22Rv1 (cell line): ENCODE measurements around the gene ADAMTS10.

ENCODE experiments used
- H3K27ac ChIP-seq: fragments of 450-650 bp; 2 replicates; pipeline ENCODE4 v1.5.1; 2017
- CTCF ChIP-seq: fragments of 450-650 bp; IDR thresholded peaks from 2 replicates; pipeline ENCODE4 v1.5.1; 2017; ENCODE audit warnings: mild to moderate bottlenecking
- ZFX ChIP-seq: fragments of 450-650 bp; IDR thresholded peaks from 2 replicates; pipeline ENCODE4 v1.6.1; 2017; ENCODE audit warnings: antibody characterized with exemption, borderline replicate concordance

Gene ADAMTS10

GRCh38 chr19:8607386-8607785 is 3.1 kb downstream of the ADAMTS10 start:
- H3K27ac ChIP-seq: no peak overlapping the region
- no peak for TF ChIP-seq CTCF
- TF ChIP-seq ZFX: no peak

- no peak overlapping the region for H3K27ac ChIP-seq
- TF ChIP-seq CTCF (no peak), ZFX (no peak)
These were observed 5.0 kb downstream of the ADAMTS10 start for GRCh38 chr19:8605514-8605913.

GRCh38 chr19:8601796-8602195 is 8.7 kb downstream of the ADAMTS10 start:
- no peak overlapping the region for H3K27ac ChIP-seq
- TF ChIP-seq CTCF: no peak
- no peak for TF ChIP-seq ZFX

DNA sequence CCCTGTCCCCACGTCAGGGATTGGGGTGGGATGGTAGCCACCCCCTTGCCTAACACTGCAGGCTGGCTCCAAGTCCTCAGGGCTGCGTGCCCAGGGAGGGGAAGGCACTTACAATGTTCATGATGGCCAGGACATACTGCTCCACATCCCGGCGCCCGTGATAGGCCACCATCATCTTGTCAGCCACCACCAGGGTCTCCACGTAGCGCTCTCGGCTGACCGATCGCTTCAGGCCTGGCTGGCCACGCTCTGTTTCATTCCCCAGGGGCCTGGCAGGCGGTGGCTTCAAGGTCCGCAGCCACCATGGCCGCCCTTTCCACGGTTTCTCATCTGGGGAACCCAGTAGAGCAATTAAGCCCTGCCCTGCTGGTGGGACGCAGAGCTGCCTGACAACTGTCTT is 9.7 kb downstream of the ADAMTS10 start:
- no peak overlapping the region for H3K27ac ChIP-seq
- TF ChIP-seq CTCF (no peak), ZFX (no peak)

DNA sequence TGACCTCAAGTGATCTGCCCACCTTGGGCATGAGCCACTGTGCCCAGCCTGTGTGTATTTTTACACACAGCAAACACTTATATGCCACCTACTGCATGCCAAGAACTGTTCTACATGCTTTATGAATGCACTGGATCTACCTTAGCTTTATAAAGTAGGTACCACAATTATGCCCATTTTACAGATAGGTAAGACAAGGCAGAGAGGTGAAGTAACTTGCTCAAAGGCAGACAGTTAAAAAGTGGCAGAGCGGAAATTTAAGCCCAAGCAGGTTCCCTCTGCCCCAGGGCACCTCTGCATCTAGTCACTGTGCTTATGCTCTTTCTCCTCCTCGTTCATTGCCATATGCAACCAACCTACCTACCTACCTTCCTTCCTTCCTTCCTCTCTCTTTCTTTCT is 10.5 kb downstream of the ADAMTS10 start:
- H3K27ac ChIP-seq: no peak overlapping the region
- TF ChIP-seq ZFX (no peak), CTCF (no peak)

DNA sequence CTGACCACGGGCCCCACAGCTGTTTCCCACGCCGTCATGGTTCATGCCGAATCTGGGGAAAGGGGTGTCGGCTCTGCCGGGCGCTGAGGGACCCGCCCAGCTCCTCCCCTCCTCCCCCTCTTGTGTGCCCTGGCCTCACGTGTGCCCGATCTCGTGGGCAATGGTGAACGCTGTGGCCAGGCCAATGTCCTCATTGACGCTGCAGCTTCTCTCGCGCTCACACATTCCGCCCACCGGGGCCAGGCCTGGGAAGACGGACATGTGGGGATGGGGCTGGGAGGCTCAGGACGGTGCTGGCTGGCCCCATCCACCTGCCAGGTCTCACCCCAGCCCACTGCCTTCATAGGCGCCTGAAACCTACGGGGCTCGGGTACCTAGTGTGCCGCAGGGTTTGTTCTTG is 14.3 kb downstream of the ADAMTS10 start:
- H3K27ac ChIP-seq: no peak overlapping the region
- TF ChIP-seq CTCF (no peak), ZFX (no peak)

- no peak overlapping the region for H3K27ac ChIP-seq
- TF ChIP-seq ZFX: no peak
- no peak for TF ChIP-seq CTCF
These were observed 14.9 kb downstream of the ADAMTS10 start for GRCh38 chr19:8595651-8596050.
